ENCODE results near the gene KIAA0753. TPM values are rescaled to one million over a fixed set of nuclear protein-coding genes. Genes with fewer than 3 reads are reported as not detected.

Gene KIAA0753
- total RNA-seq, 4 donors from 2014 or later = 10.6 to 17.5 (median 11.1) TPM

DNA sequence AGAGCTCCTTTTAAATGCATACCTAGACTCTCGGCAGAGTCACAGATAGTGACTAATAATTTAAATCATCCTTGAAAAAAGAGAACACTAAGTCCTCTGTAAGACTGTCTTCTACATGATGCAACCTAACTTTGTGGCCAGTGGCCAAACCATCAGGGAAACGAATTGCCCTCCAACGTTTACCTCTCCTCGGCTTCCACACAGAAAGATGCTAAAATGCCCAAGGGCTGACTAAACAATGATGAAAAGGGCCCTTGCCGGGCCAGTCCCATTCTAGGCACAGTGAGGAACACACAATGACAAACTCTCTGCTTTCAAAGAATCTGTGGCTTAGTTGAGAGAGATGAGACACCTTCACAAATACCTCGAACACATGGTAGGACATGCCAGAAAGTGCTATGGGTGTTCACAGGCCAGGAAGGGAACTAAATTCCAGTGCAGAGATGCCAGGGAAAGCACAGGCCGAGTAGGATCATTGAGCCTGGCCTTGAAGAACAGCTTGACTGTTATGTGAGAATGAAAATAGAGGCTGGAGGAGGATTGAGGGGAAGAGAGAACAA, 48.8 kb downstream of the KIAA0753 start:
- TF ChIP-seq, protein P1, sequence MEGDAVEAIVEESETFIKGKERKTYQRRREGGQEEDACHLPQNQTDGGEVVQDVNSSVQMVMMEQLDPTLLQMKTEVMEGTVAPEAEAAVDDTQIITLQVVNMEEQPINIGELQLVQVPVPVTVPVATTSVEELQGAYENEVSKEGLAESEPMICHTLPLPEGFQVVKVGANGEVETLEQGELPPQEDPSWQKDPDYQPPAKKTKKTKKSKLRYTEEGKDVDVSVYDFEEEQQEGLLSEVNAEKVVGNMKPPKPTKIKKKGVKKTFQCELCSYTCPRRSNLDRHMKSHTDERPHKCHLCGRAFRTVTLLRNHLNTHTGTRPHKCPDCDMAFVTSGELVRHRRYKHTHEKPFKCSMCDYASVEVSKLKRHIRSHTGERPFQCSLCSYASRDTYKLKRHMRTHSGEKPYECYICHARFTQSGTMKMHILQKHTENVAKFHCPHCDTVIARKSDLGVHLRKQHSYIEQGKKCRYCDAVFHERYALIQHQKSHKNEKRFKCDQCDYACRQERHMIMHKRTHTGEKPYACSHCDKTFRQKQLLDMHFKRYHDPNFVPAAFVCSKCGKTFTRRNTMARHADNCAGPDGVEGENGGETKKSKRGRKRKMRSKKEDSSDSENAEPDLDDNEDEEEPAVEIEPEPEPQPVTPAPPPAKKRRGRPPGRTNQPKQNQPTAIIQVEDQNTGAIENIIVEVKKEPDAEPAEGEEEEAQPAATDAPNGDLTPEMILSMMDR (IDR thresholded peaks at IDR 0.05; ENCODE audit: low read depth) = no peak

DNA sequence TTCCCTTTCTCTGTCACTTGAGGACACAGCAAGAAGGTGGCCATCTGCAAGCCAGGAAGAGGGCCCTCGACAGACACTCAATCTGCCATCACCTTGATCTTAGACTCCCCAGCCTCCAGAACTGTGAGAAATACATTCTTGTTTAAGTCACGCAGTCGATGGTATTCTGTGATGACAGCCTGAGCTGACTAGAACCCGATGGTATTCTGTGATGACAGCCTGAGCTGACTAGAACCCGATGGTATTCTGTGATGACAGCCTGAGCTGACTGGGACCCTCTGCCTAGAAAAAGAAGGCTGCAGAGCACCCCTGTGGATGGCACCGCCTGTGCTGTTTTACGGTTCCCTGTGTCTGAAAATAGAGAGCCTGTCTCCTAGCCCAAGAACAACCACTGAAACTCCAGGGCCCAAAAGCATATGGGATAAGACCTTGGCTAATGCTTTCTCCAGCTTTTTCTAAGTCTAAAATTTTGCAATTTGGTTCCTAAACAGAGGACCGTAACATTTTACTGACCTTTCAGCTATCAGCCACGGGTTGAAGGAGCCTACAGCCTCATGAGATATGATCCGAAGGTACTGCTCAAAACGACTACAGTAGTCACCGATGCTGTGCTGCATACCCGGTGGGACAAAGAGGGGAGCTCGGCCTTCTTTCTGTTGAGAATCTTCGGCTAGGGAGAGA, 51.1 kb downstream of the KIAA0753 start:
- TF ChIP-seq, protein P1 (IDR thresholded peaks at IDR 0.05; ENCODE audit: low read depth) = no peak

DNA sequence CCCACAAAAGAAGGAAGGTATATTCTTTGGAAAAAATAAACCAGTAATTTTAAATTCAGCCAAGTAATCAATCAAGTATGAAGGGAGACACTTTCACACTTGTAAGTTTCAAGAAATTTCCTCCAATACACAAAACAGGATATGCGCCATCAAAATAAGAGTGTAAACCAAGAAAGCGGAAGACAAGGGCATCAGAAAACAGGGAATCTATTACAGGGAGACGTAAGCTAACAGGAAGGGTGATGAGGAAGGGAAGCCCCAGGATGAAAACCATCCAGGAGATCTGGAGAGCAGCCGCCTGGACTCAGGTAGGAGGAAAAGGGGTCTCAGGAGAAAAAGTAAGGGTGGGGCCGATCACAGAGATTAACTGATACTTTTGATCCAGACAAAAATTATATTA, 52.3 kb downstream of the KIAA0753 start:
- TF ChIP-seq, protein P1 (IDR thresholded peaks at IDR 0.05; ENCODE audit: low read depth) = no peak

DNA sequence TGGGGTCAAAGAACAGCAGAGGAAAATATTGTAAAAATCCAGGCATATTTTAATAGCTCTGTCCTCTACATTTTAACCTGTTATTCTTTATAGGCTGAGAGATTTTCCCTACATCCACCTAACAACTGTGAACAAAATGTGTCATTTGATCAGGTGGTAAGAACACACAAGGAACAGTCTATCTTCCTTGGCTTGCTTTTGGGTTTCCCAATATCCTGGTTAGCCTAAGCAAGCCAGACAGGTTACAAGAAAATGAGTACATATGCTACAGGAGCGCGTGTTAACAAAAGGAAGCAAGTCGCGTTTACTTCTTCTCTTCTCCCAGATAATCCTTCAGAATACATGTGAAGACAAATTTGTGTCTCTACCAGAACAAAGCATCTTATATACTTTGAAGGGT, 53.2 kb downstream of the KIAA0753 start:
- TF ChIP-seq, protein P1 (IDR thresholded peaks at IDR 0.05; ENCODE audit: low read depth) = no peak

DNA sequence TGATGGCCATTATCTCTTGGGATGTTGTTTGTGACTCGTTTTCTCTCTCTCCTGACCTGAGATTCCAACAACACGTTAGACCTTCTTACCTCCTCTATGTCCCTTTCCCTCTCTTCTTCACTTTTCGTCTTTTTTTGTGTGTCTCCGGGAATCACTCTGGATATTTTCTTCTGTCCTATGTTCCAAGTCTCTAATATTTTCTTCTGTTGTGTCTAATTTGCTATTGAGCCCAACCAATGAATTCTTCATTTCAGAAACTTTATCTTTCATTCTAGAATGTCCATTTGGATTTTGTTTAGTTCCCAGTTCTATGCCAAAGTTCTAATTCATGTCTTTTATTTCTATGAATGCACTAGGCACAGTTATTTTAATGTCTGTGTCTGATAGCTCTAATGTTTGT, 57.1 kb downstream of the KIAA0753 start:
- TF ChIP-seq, protein P1 (IDR thresholded peaks at IDR 0.05; ENCODE audit: low read depth) = no peak

DNA sequence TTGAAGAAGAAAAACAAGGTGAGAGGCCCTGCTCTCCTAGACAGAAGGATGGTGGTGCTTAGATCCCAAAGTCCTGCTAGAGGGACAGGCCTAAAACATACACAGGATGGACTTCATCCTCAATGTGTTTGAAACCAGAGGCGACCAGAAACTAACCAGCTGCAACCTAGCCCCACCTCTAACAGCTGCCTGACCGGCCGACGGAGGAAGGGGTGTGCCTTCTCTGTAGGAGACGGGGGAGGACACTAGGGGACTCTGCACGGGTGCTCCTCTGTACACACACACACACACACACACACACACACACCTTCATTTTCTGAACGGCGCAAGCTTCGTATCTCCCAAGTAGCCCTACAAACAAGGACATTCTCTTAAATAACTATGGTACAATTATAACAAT, 59.9 kb downstream of the KIAA0753 start:
- TF ChIP-seq, protein P1 (IDR thresholded peaks at IDR 0.05; ENCODE audit: low read depth) = no peak

DNA sequence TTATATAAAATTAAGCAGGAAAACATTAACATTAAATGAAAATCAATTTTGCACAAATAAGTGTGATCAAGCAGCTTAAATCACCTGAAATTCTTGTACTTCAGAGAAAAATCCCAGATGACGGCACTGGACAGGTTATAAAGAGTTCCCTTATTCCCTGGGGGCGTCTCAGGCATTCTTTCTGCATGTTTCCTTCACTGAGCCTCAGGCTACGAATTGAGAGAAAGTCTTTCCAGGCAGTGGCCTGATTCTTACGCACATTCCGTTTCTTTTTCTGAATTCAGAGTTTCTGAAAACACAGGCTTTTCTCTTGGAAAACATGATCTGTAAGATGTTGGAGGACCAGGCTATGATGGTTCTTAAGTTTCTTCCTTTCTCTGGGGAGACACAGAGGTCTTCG, 62.0 kb downstream of the KIAA0753 start:
- TF ChIP-seq, protein P1 (IDR thresholded peaks at IDR 0.05; ENCODE audit: low read depth) = no peak

Data from subcutaneous adipose tissue (tissue), 4 donors.